Measurements from ENCODE around the gene KIFC3. TPM values are rescaled to one million over a fixed set of nuclear protein-coding genes. Genes with fewer than 3 reads are reported as not detected.
A peak's percentile ranks its signal among the peaks of the same experiment; 100 is the strongest.

The KIFC3 gene
- total and polyA plus RNA-seq, 2 of the 8 experiments (the other 6 are each of a cell fraction or from before 2014, with no cell fraction given): 2.1 to 7.1 TPM

- Histone ChIP-seq H3K79me1 (ENCODE audit: low read depth, low read length) (no peaks in the 10 kb centered on the region), H2BK15ac (ENCODE audit: low read length) (peak overlapping the region; percentile 18; the same call in 1 of the 2 replicates), H2BK20ac (ENCODE audit: low read length) (peak overlapping the region; percentile 90; the same call in 1 of the 2 replicates), H2BK12ac (ENCODE audit: low read depth, low read length) (peak overlapping the region; percentile 96), H3K23me2 (ENCODE audit: low read depth, low read length) (no peaks in the 10 kb centered on the region), H4K8ac (ENCODE audit: extremely low read depth, insufficient read depth, low read length) (peak overlapping the region; percentile 79; the same call in 1 of the 2 replicates), H3K27me3 (replicated peaks in 1 of 4; ENCODE audit: control insufficient read depth in 3 of 4, extremely low read depth in 1 of 4, insufficient read depth in 3 of 4, low read length in 3 of 4) (peaks cover 0 to 2% (median 0%) of the 10 kb centered on the region in 4 experiments; a peak in 3 of 7 replicates), H3K23ac (ENCODE audit: insufficient read length) (no peak overlapping the region), H3K9ac (replicated peaks in 1 of 4; ENCODE audit: extremely low read depth in 1 of 4, low read depth in 3 of 4, low read length in 3 of 4) (no peak overlapping the region; a peak in 1 of 7 replicates), H3K79me2 (ENCODE audit: control insufficient read depth in 1 of 2, insufficient read depth in 2 of 2, low read length in 2 of 2) (no peaks in the 10 kb centered on the region), H2AK5ac (ENCODE audit: low read depth, low read length) (peak overlapping the region; percentile 90; the same call in 1 of the 2 replicates), H3K36me3 (ENCODE audit: control insufficient read depth in 2 of 4, insufficient read depth in 4 of 4, low read length in 3 of 4) (no peaks in the 10 kb centered on the region), H3K27ac (ENCODE audit: low read depth, low read length) (no peak overlapping the region), H4K91ac (replicated peaks; ENCODE audit: insufficient read length, low read length) (peak overlapping the region; percentile 87), H3K4ac (replicated peaks; ENCODE audit: insufficient read length, low read depth, low read length) (no peak overlapping the region), H2BK5ac (ENCODE audit: low read depth, low read length) (peak overlapping the region; percentile 86; the same call in 1 of the 2 replicates), H3K9me3 (ENCODE audit: insufficient read depth in 2 of 2, low read depth in 1 of 2, low read length in 1 of 2) (no peaks in the 10 kb centered on the region), H3K14ac (ENCODE audit: insufficient read length) (no peak overlapping the region), H4K5ac (ENCODE audit: insufficient read length, low read depth, low read length) (no peak overlapping the region), H3K4me2 (ENCODE audit: insufficient read depth in 1 of 2, low read depth in 2 of 2, low read length in 2 of 2) (peak overlapping the region; percentile 6 to 15; a peak in 1 of 4 replicates), H3K56ac (replicated peaks; ENCODE audit: insufficient read length, low read depth, low read length) (no peak overlapping the region), H2BK120ac (replicated peaks; ENCODE audit: low read depth, low read length) (peak overlapping the region; percentile 34), H3K18ac (ENCODE audit: extremely low read depth, low read length) (peak overlapping the region; percentile 2; the same call in 1 of the 2 replicates), H2AFZ (ENCODE audit: low read length) (no peak overlapping the region), H3K4me1 (replicated peaks in 1 of 4; ENCODE audit: control insufficient read depth in 3 of 4, insufficient read depth in 4 of 4, low read length in 3 of 4) (peaks cover 1 to 19% (median 10%) of the 10 kb centered on the region in 4 experiments; a peak in 5 of 7 replicates), H3K4me3 (ENCODE audit: extremely low read depth in 1 of 4, insufficient read depth in 2 of 4, low read depth in 3 of 4, low read length in 4 of 4) (no peak overlapping the region), H4K20me1 (replicated peaks in 1 of 2; ENCODE audit: control insufficient read depth in 1 of 2, insufficient read depth in 2 of 2, low read length in 2 of 2) (no peaks in the 10 kb centered on the region)
- no peak for DNase-seq (ENCODE audit: low read depth in 1 of 2, low spot score in 2 of 2)
- WGBS, 2 experiments (ENCODE audit: extremely low coverage in 1 of 2, insufficient coverage in 1 of 2, insufficient read length in 1 of 2, insufficient replicate concordance in 2 of 2, low coverage in 1 of 2, low lambda C conversion rate in 2 of 2, missing lambda C conversion rate in 1 of 2): 72% methylated on average over 12 of the region's 14 CpGs; no CpG with 5 or more reads in 1 of the 2 experiments
- POLR2A ChIA-PET (ENCODE audit: partially characterized antibody): interaction anchor here (0.9 to 1.4 kb wide), 4 partner anchors 25 to 73 kb away, joined by 3 to 4 read pairs (median 3); no protein-coding TSS in a partner anchor
- CTCF ChIA-PET (ENCODE audit: partially characterized antibody): interaction anchor here (0.8 to 3.0 kb wide), 8 partner anchors 10 to 311 kb away, joined by 3 to 11 read pairs (median 4); no protein-coding TSS in a partner anchor
- FAIRE-seq: no peak
- TF ChIP-seq SIN3A (conservative IDR thresholded peaks at IDR 0.05 in 1 of 2, IDR thresholded peaks at IDR 0.05 in 1 of 2; ENCODE audit: low read depth in 1 of 2, low read length in 2 of 2): 0 out of 4 replicates have a peak, but pooled peaks of 1 of the 2 experiments have one; percentile 50
- no peak for TF ChIP-seq CBX8 (IDR thresholded peaks at IDR 0.05; ENCODE audit: borderline replicate concordance, low read depth, low read length)
- 0 out of 3 replicates have a peak, but pooled peaks of 1 of the 2 experiments have one; percentile 15 for TF ChIP-seq POLR2A (IDR thresholded peaks at IDR 0.05; ENCODE audit: control extremely low read depth in 1 of 2, low read depth in 2 of 2, low read length in 2 of 2)
- TF ChIP-seq MAFK (IDR thresholded peaks at IDR 0.05; ENCODE audit: low read depth, low read length): peak; percentile 85; the same call in 1 of the 2 replicates
- peak; percentile 70; the same call in 1 of the 2 replicates for TF ChIP-seq KDM1A (IDR thresholded peaks at IDR 0.05; ENCODE audit: borderline replicate concordance, low read length)
- peak; percentile 92 for TF ChIP-seq BACH1 (IDR thresholded peaks at IDR 0.05; ENCODE audit: low read length)
- peak; percentile 10; the same call in 1 of the 2 replicates for TF ChIP-seq JUND (IDR thresholded peaks at IDR 0.05; ENCODE audit: low read length)
- TF ChIP-seq HDAC2 (IDR thresholded peaks at IDR 0.05; ENCODE audit: borderline replicate concordance in 1 of 2, low read depth in 2 of 2, low read length in 2 of 2): no peak
Observed at GRCh38 chr16:57810197-57811031, 8.1 kb upstream of the KIFC3 start.
